Measurements from ENCODE around the gene SERPINB3.

The SERPINB3 gene

DNA sequence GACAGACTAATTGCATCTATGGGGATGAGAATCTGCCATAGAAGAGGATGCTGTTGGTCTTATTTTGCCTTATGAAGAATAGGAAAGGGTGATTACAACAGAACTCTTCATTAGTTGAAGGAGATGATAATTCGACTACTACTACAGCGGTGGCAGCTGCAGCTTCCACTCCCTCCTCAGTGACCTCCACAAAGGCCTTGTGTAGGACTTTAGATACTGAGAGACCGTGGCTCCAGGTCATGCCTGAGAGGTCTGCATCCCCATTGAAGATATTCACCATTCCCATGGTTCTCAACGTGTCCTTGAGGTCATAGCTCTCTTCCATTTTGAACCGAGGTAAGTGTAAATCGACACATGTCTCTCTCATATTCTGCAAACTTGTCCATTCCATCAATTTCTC is 24.0 kb downstream of the SERPINB3 start:
- H3K27ac ChIP-seq = no peak overlapping the region
- TF ChIP-seq, protein P1, sequence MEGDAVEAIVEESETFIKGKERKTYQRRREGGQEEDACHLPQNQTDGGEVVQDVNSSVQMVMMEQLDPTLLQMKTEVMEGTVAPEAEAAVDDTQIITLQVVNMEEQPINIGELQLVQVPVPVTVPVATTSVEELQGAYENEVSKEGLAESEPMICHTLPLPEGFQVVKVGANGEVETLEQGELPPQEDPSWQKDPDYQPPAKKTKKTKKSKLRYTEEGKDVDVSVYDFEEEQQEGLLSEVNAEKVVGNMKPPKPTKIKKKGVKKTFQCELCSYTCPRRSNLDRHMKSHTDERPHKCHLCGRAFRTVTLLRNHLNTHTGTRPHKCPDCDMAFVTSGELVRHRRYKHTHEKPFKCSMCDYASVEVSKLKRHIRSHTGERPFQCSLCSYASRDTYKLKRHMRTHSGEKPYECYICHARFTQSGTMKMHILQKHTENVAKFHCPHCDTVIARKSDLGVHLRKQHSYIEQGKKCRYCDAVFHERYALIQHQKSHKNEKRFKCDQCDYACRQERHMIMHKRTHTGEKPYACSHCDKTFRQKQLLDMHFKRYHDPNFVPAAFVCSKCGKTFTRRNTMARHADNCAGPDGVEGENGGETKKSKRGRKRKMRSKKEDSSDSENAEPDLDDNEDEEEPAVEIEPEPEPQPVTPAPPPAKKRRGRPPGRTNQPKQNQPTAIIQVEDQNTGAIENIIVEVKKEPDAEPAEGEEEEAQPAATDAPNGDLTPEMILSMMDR (conservative IDR thresholded peaks at IDR 0.05) = no peak
- no peak for TF ChIP-seq ZFX (IDR thresholded peaks at IDR 0.05)

DNA sequence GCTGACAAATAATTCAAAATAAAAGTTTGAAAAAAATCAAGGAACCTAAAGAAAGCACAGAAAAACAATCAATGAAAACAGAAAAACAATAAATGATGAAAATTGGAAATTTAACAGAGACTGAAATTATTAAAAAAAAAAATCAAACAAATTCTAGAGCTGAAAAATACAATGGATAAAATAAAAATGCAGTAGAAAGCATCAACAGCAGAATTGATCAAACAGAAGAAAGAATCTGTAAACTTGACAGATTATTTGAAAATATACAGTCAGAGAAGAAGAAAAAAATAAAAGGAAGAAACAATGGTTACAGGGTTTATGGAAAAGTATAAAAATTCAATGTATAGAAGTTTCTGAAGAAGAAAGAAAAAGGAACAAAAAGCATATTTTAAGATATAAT is 33.9 kb downstream of the SERPINB3 start:
- TF ChIP-seq ZFX (IDR thresholded peaks at IDR 0.05) = no peak
- TF ChIP-seq, protein P1 (conservative IDR thresholded peaks at IDR 0.05) = no peak
- H3K27ac ChIP-seq = no peak overlapping the region

DNA sequence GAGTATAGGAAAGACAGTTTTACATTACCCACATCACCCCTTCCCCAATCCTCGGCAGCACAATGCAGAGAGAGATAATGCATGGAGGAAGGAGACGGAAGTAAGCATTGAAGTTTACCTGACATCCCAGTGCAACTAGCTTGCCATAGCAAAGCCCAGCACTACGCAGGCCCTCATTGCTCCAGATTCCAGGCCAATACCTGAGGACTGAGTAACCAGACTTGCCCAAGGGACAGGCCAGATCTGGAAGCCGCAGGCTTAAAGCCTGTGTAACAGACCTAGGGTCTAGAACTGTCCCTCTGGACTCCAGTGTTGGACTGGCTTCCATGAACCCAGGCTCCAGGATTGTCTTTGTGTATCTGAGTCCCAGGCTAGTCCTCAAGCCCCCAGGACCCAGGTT is 35.3 kb downstream of the SERPINB3 start:
- TF ChIP-seq, protein P1 (conservative IDR thresholded peaks at IDR 0.05) = no peak
- TF ChIP-seq ZFX (IDR thresholded peaks at IDR 0.05) = no peak
- H3K27ac ChIP-seq = no peak overlapping the region

DNA sequence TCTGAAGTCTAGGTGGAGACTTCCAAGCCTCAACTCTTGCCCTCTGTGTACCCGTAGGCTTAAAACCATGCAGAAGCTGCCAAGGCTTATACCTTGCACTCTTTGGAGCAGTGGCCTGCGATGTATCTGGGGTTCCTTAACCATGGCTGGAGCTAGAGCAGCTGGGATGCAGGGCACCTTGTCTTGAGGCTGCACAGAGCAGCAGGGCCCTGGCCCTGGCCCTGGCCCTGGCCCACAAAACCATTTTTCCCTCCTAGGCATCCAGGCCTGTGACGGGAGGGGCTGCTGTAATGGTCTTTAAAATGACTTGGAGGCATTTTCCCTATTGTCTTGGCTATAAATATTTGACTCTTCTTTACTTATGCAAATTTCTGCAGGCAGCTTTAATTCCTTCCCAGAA is 36.8 kb downstream of the SERPINB3 start:
- no peak for TF ChIP-seq ZFX (IDR thresholded peaks at IDR 0.05)
- TF ChIP-seq, protein P1 (conservative IDR thresholded peaks at IDR 0.05) = no peak
- H3K27ac ChIP-seq = no peak overlapping the region

DNA sequence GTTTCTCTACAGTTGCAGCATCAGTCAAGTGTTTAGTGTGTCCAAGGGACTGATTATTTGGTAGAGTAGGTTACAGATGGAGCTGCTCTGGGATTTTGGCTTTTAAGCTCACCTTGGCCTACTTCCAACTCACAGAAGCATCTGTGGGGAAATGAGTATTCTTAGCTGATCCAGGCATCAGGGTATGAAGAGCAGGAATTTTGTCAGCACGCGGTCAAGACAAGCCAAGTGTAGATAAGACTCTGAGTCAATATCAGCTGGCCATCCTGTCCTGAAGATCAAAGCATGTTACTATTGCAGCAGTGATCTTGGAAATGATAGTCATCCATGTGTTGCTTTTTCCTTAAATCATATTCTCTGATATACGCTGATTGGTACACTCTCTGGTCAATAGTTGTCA is 42.0 kb downstream of the SERPINB3 start:
- no peak overlapping the region for H3K27ac ChIP-seq
- TF ChIP-seq, protein P1 (conservative IDR thresholded peaks at IDR 0.05) = no peak

DNA sequence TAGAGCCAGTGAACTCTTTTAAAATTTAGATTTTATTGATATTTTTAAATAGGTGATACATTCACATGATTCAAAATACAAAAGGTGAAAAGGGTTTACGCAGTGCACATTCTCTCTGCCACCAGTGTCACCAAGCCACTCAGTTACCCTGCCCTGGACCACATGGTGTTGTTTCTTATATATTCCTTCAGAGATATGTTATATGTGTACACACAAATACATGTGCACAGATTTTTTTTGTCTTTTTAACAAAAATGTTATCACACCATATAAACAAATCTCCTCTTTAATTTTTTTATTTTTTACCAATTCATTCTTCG is 43.8 kb downstream of the SERPINB3 start:
- TF ChIP-seq, protein P1 (conservative IDR thresholded peaks at IDR 0.05) = no peak
- no peak for TF ChIP-seq ZFX (IDR thresholded peaks at IDR 0.05)
- no peak overlapping the region for H3K27ac ChIP-seq

DNA sequence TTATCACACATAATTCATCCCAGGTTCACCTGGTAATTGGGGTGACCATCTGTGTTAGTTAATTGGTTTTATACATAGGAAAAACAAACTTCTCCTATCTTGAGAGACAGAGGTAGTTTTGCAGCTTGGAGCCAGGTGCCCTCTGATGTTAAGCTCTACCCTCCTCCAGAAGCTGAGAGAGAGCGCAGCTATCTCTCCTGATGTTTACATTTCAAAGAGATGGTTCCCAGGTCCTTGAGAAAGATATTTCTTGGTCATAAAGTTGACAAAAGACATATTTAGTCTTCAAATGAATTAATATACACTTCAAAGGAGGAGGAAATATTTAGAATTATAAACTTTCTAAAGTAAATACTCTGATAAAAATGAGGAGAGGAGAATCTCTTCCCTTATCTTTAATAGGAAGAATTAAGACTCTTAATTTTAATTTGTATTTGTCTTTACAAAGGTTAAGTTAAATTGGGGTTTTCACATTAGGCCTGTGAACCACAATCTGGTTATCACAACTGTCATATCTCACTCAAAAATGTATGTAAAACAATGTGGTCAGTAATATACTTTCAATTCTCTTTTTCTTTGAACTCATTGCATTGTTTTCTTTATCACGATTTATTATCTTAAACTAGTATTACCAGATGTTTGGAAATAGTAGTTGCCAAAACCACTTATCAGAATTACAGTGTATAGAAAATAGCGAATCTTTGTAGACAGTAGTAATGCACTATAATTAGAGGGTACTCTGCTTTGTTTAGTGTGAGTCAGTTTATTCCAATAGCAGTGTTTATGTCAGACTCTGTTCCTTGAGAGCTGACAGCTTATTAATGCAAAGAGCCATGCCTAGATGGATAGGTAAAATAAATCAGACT is 44.4 kb downstream of the SERPINB3 start:
- no peak overlapping the region for H3K27ac ChIP-seq

More for the DNA sequence above, 44.4 kb downstream of the SERPINB3 start:
- TF ChIP-seq ZFX (IDR thresholded peaks at IDR 0.05) = no peak
- TF ChIP-seq, protein P1 (conservative IDR thresholded peaks at IDR 0.05) = no peak

Data from C4-2B (cell line).